DMS 273 treated with DMSO at 0.1 percent for 48 hours (cell line): ENCODE data around the gene DSTYK.
A peak's percentile ranks its signal among the peaks of the same experiment; 100 is the strongest.
"Not testable (repeated sequence)": the region's sequence is repeated elsewhere in the genome, so short reads cannot be mapped to it uniquely, and the experiment has no call there.

Source experiments
- DNase-seq: peaks from one replicate; lab custom pipeline; 2025; lab: John Stamatoyannopoulos, UW

Gene DSTYK

GRCh38 chr1:205240118-205240517 lies 28.6 kb upstream of the DSTYK start:
- DNase-seq = no peak

GRCh38 chr1:205239078-205239477 lies 27.6 kb upstream of the DSTYK start:
- no peak for DNase-seq

- DNase-seq = no peak
These were observed 26.3 kb upstream of the DSTYK start for GRCh38 chr1:205237526-205238484.

GRCh38 chr1:205236951-205237475 lies 25.5 kb upstream of the DSTYK start:
- no peak for DNase-seq

GRCh38 chr1:205236526-205236925 lies 25.0 kb upstream of the DSTYK start:
- no peak for DNase-seq

- no peak for DNase-seq
These were observed 24.4 kb upstream of the DSTYK start for GRCh38 chr1:205235951-205236350.

- not testable (repeated sequence) for DNase-seq
These were observed 22.5 kb upstream of the DSTYK start for GRCh38 chr1:205233986-205234385.

GRCh38 chr1:205232945-205233397 lies 21.5 kb upstream of the DSTYK start:
- no peak for DNase-seq

- DNase-seq = no peak
These were observed 20.8 kb upstream of the DSTYK start for GRCh38 chr1:205232127-205232820.

GRCh38 chr1:205230982-205231381 lies 19.5 kb upstream of the DSTYK start:
- no peak for DNase-seq

GRCh38 chr1:205229916-205230700 lies 18.6 kb upstream of the DSTYK start:
- DNase-seq = no peak

- DNase-seq = peak; percentile 85
These were observed 17.9 kb upstream of the DSTYK start for GRCh38 chr1:205229399-205229871.

GRCh38 chr1:205228093-205228521 lies 16.6 kb upstream of the DSTYK start:
- no peak for DNase-seq

- DNase-seq = peak; percentile 91
These were observed 16.1 kb upstream of the DSTYK start, which contains the start of gene TMCC2 for GRCh38 chr1:205227584-205228013. TSS of gene TMCC2 (plus strand) at chr1:205227946. CDS start at chr1:205228565, 619 bp downstream.

GRCh38 chr1:205226868-205227583 lies 15.5 kb upstream of the DSTYK start:
- DNase-seq = no peak

GRCh38 chr1:205225901-205226765 lies 14.6 kb upstream of the DSTYK start:
- DNase-seq = no peak

GRCh38 chr1:205224736-205225135 lies 13.2 kb upstream of the DSTYK start:
- no peak for DNase-seq

GRCh38 chr1:205220421-205220820 lies 8.9 kb upstream of the DSTYK start:
- no peak for DNase-seq

GRCh38 chr1:205217418-205217817 lies 5.9 kb upstream of the DSTYK start:
- DNase-seq = no peak

- no peak for DNase-seq
These were observed 5.1 kb upstream of the DSTYK start for GRCh38 chr1:205216588-205216987.
